ENCODE data around the gene GPATCH2. TPM values are rescaled to one million over a fixed set of nuclear protein-coding genes. Genes with fewer than 3 reads are reported as not detected.

GPATCH2 gene
- total RNA-seq, 1 donor from 2014 or later = 39.3 TPM

- Histone ChIP-seq H3K4me1 (no peaks in the 10 kb centered on the region), H3K9ac (no peak overlapping the region), H2AFZ (replicated peaks) (no peak overlapping the region), H3K79me2 (ENCODE audit: low read depth) (no peaks in the 10 kb centered on the region), H3K4me3 (no peak overlapping the region), H3K4me2 (no peak overlapping the region), H3K36me3 (no peaks in the 10 kb centered on the region), H4K20me1 (ENCODE audit: low read depth) (no peaks in the 10 kb centered on the region), H3K27me3 (no peaks in the 10 kb centered on the region), H3F3A (ENCODE audit: low read depth) (no peaks in the 10 kb centered on the region), H3K9me3 (ENCODE audit: low read depth) (no peaks in the 10 kb centered on the region), H3K27ac (no peak overlapping the region)
- TF ChIP-seq EZH2 (IDR thresholded peaks at IDR 0.05) = no peak
- TF ChIP-seq EZH2phosphoT487 (IDR thresholded peaks at IDR 0.05) = no peak
- TF ChIP-seq CTCF (IDR thresholded peaks at IDR 0.05) = no peak
- Mint-ChIP-seq H3K36me3 (peaks cover 9% of the 10 kb centered on the region), H3K4me3 (no peak overlapping the region), H3K9me3 (no peaks in the 10 kb centered on the region), H3K27ac (no peak overlapping the region), H3K27me3 (ENCODE audit: insufficient read depth, low read depth) (no peaks in the 10 kb centered on the region), H3K4me1 (no peaks in the 10 kb centered on the region)
- no peak for DNase-seq (ENCODE audit: low spot score)
Measured at GRCh38 chr1:217482356-217483102, 148.4 kb downstream of the GPATCH2 start.

- Histone ChIP-seq H3K9me3 (ENCODE audit: low read depth) (no peaks in the 10 kb centered on the region), H2AFZ (replicated peaks) (no peak overlapping the region), H4K20me1 (ENCODE audit: low read depth) (no peaks in the 10 kb centered on the region), H3K27me3 (no peaks in the 10 kb centered on the region), H3F3A (ENCODE audit: low read depth) (no peaks in the 10 kb centered on the region), H3K4me3 (no peak overlapping the region), H3K79me2 (ENCODE audit: low read depth) (no peaks in the 10 kb centered on the region), H3K4me1 (no peaks in the 10 kb centered on the region), H3K36me3 (no peaks in the 10 kb centered on the region), H3K4me2 (no peak overlapping the region), H3K9ac (no peak overlapping the region), H3K27ac (no peak overlapping the region)
- Mint-ChIP-seq H3K9me3 (no peaks in the 10 kb centered on the region), H3K4me1 (no peaks in the 10 kb centered on the region), H3K27ac (no peak overlapping the region), H3K4me3 (no peak overlapping the region), H3K27me3 (ENCODE audit: insufficient read depth, low read depth) (no peaks in the 10 kb centered on the region), H3K36me3 (peaks cover 10% of the 10 kb centered on the region)
- no peak for DNase-seq (ENCODE audit: low spot score)
- TF ChIP-seq EZH2 (IDR thresholded peaks at IDR 0.05) (no peak), CTCF (IDR thresholded peaks at IDR 0.05) (no peak), EZH2phosphoT487 (IDR thresholded peaks at IDR 0.05) (no peak)
Measured at GRCh38 chr1:217478450-217478849, 152.4 kb downstream of the GPATCH2 start.

DNA sequence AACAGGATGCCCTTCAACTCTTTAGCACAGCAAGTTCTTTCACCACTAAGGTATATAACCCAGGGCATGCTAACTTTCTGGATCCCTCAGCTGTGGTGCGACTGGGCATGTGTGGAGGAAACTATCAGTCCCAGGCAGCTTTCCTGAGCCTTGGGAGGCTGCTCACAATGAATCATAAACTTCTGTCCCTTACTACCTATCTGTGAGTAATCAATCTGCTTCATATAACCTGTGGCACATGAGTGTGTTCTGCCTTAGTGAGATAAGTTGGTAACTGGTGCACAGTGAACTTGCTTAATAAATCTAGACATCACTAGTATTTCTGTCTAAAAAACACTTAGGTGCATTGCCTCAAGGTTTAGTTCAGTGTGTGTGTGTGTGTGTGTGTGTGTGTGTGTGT is 158.0 kb downstream of the GPATCH2 start:
- H3K36me3 ChIP-seq = no peaks in the 10 kb centered on the region
- H3K9me3 Mint-ChIP-seq = no peaks in the 10 kb centered on the region
- no peaks in the 10 kb centered on the region for H3K27me3 ChIP-seq
- no peak for DNase-seq (ENCODE audit: low spot score)
- H4K20me1 ChIP-seq (ENCODE audit: low read depth) = no peaks in the 10 kb centered on the region
- H3K9me3 ChIP-seq (ENCODE audit: low read depth) = no peaks in the 10 kb centered on the region
- no peaks in the 10 kb centered on the region for H3K79me2 ChIP-seq (ENCODE audit: low read depth)
- H3K36me3 Mint-ChIP-seq = peaks cover 2% of the 10 kb centered on the region
- H3K27ac Mint-ChIP-seq = no peak overlapping the region
- H3K4me3 ChIP-seq = no peak overlapping the region
- no peak overlapping the region for H2AFZ ChIP-seq (replicated peaks)
- TF ChIP-seq CTCF (IDR thresholded peaks at IDR 0.05) = no peak
- no peak overlapping the region for H3K4me2 ChIP-seq
- H3F3A ChIP-seq (ENCODE audit: low read depth) = no peaks in the 10 kb centered on the region
- H3K4me1 Mint-ChIP-seq = no peaks in the 10 kb centered on the region
- no peak overlapping the region for H3K27ac ChIP-seq
- no peak overlapping the region for H3K4me3 Mint-ChIP-seq
- H3K9ac ChIP-seq = no peak overlapping the region
- H3K27me3 Mint-ChIP-seq (ENCODE audit: insufficient read depth, low read depth) = no peaks in the 10 kb centered on the region
- no peaks in the 10 kb centered on the region for H3K4me1 ChIP-seq
